Activated T-helper 1 cell treated with Interleukin-2 at 50 U/mL for 16 hours (primary cell): ENCODE measurements around the gene STX1A.
A peak's percentile ranks its signal among the peaks of the same experiment; 100 is the strongest.

Experiments used
- DNase-seq: peaks from one replicate; pipeline ENCODE4 v3.0.0-alpha.2; 2020; ENCODE audit warnings: low read depth

STX1A gene

DNA sequence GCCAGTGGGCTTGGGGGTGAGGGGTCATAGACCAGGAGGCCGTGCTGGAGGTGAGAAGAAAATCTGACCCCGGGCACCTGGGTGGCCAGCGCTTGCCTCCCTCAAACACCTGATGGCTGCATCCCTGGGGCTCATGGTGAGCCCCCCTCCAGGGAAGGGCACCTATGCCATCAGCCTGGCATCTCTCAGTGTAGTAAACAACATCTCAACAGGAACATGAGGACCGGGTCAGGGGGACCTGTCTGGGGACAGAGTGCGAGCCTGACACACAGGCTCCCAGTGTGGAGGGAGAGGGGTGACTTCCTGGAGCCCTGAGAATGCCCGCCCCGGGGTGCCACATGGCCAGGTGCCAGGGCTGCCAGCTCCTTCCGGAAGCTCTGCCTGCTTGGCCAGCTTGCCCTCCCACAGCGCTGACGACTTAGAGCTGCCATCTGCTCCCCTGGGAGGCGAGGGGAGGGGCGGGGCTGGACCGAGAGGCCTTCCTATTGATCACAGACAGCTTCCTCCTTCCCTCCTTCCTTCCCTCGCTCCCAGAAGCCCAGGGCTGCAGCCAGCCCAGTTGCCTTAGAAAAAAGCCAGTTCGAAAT lies 12.3 kb downstream of the STX1A start:
- DNase-seq, result no peak

DNA sequence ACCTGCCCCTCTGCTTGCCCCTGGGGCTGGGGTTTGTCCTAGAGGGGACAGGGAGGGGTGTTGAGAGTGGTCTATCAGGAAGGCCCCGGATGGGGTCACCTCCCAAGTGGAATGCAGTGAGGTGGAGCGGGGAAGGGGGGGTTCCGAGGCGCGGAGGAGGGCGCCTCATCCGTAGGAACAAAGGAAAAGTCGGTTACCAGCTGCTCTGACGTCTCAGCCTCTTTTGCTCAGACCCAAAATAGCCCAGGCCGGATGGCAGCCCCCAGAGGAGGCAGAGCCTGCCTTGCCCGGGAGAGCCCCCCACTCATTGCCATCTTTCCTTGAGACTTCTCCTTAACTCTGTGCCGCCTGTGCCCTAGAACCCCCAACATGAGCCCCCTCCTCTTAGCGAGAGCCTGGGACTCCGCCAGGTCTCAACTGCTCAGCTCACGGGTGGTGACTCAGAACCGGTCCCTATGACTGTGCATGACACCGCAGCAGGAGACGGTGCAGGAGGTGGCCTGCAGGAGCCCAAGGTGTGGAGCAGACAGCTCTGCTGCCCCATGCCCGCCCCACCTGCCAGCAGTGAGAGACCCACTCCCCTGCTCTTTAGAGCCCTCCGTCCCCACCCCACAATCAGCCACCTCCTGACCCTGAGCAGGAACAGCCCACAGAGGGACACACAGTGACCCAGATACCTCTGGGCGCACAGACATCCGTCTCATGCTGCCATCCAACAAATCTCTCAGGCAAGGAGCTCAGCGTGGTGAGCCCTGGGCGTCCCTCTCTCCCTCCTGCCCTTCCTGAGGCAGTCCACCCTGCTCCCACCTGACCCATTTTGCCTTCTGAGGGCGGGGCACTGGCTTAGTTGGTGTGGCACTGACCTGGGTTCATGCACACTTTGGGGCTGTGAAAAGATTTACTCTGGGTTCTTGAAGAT lies 13.1 kb downstream of the STX1A start:
- DNase-seq, result no peak

DNA sequence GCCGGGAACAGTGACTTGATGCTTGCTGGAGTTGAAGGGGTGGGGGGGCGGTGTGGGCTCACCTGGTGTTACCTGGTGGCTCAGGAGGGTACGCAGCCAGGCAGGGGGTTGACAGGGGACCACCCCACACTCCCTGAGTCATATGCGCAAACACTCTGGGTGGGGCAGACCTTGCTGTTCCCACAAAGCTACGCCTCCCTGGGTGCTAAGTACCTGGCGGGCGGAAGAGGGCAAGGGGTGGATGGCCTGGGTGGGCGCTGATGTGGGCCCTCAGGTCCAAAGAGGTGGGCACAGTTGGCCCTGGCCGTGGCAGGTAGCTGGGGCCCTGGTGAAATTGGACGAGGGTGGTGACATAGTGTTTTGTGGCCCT lies 13.9 kb downstream of the STX1A start:
- DNase-seq, result no peak

DNA sequence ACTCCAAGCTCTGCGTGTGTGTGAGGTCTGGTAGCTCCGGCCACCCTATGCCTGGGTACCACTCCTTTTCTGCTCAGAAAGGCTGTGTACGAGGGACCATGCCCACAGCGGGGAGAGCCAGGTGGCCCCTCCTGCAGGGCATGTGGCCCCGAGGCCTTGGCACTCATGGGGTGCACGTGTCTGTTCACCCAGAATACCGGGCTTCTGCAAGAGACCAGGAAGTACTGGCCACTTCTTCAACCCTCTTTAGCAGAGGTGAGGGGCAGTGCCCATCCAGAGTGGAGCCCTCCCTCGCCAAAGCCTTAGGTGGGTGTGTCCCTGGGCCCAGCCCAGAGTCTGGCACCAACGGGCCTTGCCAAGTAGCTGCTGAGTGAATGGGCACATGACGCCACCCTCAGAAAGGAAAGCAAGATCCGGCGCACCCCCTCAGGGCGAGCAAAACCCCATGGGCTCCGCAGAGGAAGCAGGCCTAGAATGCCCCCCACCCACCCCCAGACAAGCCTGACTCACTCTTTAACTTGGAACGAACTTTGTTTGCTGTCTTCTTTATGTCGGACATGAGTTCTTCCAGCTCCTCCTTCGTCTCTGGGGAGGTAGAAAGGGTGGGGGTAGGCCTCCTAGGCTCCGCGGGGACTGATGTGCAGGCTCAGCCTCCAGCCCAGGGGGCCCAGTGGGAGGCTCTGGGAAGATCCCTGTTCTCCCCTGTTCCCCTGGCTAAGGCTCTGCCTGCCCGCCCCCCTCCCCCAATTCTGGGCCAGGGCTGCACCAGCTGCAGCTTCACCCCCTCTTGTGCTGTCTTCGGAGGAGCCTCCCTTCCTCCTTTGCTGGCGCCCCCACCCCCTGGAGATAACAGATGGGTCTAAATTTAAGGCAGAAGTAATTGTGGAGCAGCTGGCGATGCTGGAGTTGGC lies 14.6 kb downstream of the STX1A start:
- no peak for DNase-seq

DNA sequence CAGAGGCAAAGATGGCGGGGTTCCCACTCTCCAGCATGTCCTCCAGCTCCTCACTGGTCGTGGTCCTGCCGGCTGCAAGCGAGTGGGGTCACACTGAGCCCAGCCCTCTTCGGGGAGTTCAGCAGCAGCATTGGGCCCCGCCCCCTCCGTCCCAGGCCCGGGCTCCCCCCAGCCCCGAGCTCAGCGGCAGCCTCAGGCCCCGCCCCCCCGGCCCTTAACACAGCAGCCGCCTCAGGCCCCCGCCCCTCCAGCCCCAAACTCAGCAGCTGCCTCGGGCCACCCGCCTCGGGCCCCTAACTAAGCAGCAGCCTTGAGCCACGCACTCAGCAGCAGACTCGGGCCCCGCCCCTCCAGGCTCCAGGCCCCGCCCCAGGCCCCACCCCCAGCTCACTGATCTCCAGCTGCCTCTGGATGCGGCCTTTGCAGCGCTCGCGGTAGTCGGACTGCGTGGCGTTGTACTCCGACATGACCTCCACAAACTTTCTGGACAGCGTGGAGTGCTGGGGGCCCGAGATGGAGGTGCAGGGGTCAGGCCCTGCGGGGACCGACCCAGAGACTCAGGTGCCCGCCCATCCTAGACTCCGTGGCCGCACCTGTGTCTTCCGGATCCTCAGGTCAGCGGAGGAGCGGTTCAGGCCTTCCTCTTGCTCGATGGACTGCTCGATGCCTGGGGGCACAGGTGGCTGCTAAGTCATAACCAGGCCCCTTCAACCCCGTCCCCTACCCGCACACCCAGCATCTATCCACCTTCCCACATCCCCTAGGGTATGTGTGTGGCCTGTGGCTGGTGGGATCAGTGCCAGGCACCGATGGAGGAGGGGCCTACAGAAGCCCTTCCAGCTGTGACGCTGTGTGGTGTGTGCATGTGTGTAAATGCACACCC lies 15.5 kb downstream of the STX1A start:
- DNase-seq, result no peak

DNA sequence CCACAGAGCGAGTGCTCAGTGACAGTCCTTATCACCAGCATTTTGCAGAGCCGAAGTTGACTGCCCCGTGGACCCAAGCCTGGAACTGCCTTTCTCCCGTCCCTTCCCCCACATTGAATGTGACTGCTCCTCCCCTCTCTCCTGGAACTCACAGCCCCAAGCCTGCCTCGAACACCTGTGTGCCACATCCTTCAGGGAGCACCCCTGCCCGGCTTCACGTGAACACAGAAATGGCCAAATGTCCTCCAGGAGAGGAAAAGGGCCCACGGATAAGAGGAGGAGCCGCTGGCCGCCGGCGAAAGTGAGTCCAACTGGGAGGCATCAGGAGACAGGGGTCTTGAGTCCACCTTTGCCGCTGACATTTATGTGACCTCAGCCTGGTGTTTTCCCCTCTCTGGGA lies 16.2 kb downstream of the STX1A start:
- no peak for DNase-seq

DNA sequence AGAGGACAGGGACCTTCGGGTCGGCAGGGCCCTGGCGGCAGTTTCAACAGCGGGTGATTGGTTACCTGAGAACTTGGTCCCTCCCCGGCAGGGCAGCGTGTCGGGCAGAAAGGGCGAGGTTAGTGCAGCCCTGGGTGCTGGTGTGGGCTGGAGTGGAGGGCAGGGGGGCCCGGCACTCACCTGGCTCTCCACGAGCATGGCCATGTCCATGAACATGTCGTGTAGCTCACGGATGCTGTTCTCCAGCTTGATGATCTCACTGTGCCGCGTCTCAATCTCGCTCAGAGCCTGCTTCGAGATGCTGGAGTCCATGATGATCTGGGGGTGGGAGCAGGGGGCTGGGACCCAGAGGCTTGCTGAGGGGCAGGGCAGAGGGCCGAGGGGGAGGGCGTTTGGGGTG lies 16.8 kb downstream of the STX1A start:
- DNase-seq, result no peak

DNA sequence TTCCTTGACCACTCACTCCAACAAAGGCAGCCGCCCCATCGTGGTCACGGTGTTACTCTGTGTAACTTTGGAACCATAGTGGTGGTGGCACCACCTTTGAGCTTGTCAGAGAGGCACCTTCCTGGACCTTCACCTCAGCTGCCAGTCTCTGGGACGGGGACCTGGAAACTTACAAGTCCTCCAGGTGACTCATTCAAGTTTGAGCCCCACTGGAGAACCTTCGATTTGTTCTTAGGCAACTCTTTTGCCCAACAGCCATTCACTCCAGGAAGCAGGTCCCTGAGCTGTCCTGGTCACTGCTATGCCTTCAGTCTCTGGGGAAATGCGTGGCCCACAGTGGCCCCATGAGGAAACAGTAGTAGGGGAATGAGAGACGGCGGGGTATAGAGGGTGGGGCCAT lies 17.2 kb downstream of the STX1A start:
- no peak for DNase-seq

DNA sequence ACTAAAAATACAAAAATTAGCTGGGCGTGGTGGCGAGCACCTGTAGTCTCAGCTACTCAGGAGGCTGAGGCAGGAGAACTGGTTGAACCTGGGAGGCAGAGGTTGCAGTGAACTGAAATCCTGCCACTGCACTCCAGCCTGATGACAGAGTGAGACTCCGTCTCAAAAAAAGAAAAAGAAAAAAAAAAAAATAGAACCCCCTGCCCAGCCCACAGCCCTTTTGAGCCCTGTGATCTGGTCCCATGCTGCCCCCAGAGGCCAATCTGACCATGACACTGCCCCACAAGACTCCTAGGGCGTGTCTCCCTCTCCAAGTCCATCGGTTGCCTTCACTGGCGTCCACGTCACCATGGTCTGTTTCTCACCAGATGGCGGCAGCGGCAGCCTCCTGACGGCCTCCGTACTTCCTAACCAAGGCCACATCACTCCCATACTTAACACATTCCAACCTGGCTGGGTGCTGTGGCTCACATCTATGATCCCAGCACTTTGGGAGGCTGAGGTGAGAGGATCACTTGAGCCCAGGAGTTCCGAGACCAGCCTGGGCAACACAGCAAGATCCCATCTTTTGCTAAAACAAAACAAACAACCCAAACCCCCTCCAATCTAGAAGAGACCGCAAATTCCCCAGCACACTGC lies 18.0 kb downstream of the STX1A start:
- no peak for DNase-seq

DNA sequence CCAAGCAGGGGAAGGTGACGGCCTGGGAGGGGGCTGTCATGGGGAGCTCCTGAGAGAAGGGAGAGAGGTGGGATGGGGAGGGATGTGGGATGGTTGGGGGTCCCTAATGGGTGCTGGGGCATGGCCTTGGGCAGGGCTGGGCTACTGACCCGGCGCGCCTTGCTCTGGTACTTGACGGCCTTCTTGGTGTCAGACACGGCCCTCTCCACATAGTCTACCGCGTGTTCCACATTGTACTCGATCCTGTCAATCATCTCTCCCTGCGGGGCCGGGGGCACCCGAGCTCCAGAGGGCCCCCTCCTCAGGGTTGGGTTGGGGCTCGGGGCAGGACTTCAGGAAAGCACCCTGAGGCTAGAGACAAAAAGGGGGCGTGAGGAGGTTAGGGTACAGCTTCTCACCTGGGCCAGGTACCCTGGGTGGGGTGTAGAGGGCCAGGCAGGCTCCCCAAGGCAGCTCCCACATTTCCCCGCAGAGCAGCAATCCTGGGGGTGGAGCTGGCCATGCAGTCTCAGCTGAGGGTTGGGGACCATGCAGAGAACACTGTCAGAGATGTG lies 18.8 kb downstream of the STX1A start:
- DNase-seq, result no peak

DNA sequence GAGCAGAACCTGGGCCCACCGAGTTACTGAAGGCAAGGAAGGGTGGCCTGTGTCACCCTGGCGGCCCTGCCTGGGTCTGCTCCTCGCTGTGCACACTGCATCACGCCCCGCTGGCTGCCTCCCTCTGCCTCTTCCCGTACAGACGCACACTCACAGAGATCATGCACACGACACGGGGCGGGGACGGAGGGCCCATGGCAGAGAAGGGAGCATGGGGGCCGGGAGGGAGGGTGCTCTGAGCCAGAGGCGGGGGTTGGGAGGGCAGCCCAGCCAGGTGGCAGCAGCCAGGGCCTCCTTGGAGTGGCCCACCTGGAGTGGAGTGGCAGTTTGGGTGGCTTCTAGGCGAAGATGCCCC lies 19.4 kb downstream of the STX1A start:
- DNase-seq, result no peak

DNA sequence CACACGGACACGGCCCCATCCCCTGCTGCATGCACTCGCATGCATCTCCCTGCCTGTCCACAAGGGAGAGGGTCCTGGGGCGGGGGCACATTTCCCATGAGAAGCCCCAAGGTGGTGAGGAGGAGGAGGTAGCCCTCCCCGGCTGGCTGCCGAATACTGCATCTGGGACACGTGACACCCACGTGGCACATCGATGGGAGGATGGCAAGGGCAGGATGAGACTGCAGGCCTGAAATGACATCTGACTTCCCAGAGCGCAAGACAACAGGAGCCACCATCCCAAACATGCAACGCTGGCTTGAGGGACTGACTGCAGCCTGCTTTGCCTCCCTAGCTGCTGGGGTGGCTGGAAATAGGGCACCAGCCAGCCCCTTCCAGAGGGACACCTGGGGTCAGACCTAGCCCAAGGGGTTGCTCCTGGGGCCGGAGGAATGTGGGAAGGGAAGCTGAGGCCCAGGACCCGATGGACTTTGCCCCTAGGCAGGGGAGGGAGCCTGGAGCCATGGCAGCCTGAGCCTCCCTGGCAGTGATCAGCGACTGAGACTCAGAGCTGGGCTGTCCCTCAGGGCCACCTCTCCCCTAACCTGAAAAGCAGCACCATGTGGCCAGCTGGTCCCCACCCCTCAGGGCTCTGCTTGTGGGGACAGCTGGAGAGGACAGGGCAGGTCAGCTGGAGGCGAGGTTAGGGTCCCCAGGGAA lies 19.9 kb downstream of the STX1A start:
- no peak for DNase-seq

DNA sequence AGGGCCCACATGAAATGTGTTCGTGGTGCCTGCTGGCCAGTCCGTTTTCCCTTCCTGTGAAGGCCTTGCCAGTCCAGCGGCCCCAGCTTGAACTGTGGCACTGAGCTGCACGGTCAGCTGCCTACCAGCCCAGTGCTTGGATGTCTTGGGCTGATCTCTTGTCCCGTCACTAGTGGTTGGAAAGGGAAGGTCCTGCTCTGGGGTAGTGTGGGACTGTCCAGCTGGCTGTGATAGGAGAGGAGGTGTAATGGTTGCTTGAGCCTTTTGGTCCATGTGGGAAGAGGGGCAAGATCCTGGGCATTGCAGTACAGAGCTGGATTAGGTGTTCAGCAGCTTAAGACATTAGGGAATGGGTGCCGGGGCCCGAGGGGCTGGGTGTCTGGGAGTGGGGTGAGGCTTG lies 21.1 kb downstream of the STX1A start:
- no peak for DNase-seq

DNA sequence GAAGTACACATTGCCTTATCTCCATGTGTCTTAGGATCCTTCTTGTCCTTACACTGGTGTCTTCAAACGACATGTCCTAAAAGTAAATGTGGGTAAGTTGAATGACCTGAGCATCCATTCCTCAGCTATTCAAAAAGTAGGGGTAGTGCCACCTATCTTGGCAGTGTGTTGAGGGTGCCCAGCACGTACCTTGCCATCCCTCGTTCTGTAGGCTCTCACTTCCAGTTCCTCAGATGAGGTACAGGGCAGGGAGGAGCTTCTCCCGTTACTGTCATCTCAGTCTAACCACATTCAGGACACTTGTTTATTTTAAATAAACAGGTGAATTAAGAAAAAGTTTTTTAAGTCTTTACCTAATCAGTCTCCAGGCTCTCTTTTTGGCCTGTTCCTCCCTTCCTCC lies 23.1 kb downstream of the STX1A start:
- no peak for DNase-seq

DNA sequence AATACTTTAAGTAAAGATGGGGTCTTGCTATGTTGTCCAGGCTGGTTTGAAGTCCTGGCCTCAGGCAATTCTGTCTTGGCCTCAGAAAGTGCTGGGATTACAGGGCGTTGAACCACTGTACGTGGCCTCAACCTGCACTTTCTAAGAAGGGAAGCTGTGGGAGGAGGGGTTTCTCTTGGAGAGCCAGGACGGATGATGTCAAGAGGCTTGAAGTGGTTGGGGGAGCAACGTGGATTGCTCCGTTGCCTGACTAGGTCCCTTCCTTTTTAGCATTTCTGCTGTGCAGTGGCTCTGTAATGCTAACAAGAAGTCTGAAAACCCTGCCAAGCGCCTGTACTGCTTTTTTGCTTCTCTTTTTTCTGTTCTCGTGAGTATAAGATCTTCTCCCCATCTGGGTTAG lies 28.8 kb downstream of the STX1A start:
- no peak for DNase-seq

DNA sequence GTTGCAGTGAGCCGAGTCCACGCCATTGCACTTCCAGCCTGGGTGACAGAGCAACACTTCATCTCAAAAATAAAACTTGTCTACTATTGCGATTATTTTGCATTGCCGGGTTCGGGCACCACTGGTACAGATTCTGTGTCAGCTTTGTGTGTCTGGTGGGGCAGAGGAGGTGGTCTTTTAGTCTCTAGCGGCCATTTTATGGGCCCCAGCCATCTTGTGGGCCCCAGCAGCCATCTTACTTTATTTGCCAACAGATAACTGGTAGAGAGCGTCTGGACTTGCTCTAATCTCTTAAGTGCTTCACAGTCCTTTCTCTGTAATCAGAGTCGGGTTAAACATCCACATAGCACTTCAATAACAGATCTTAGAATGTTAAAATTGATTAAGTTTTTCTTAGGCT lies 31.2 kb downstream of the STX1A start:
- no peak for DNase-seq

DNA sequence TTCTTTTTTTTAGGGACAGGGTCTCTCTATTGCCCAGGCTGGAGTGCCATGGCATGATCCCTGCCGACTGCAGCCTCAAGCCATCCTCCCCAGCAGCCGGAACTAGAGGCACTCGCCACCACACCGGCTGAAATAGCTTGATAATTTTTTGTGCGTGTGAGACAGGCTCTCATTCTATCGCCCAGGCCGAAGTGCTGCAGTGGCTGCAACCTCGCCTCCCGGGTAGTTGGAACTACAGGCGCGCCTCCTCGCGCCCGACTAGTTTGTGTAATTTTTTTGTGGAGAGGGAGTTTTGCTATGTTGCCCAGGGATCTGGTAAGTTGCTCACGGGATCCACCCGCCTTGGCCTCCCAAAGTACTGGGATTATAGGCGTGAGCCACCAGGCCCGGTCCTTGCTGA lies 34.2 kb downstream of the STX1A start:
- no peak for DNase-seq

DNA sequence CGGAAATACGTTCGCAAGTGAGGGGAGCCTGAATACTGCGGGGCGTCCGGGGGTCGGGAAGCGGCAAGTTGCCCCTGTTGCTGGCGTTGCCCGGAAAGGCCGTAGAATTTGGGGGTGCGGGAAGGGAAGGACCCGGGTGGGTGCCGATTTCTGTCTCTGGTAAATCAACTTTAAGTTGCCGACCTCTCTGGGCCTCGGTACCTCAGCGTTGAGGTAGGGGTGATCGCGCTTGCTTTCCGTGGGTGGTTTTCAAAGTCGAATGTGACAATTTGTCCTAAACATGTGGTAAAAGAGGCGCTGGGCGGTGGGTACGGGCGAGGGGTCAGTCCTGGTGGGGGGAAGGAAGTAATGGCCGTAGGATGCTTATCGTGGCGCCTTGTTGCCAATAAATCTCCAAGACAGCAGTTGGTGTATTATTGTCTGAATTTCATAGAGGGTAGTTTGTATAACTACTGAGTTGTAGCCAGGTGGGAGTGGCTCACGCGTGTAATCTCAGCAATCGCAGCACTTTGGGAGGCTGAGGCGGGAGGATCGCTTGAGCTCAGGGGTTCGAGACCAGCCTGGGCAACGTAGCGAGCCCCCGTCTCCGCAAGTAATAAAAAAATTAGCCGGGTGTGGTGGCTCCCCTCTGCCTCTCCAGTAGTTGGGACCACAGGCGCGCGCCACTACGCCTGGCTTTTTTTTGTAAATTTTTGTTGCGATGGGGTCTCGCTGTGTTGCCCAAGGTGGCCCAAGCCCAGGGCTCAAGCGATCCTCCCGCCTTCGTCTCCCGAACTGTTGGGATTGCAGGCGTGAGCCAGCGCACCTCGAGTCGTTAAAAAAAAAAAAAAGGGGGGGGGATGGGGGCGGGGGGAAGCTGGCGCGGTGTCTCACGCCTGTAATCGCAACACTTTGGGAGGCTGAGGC lies 35.4 kb downstream of the STX1A start:
- no peak for DNase-seq

DNA sequence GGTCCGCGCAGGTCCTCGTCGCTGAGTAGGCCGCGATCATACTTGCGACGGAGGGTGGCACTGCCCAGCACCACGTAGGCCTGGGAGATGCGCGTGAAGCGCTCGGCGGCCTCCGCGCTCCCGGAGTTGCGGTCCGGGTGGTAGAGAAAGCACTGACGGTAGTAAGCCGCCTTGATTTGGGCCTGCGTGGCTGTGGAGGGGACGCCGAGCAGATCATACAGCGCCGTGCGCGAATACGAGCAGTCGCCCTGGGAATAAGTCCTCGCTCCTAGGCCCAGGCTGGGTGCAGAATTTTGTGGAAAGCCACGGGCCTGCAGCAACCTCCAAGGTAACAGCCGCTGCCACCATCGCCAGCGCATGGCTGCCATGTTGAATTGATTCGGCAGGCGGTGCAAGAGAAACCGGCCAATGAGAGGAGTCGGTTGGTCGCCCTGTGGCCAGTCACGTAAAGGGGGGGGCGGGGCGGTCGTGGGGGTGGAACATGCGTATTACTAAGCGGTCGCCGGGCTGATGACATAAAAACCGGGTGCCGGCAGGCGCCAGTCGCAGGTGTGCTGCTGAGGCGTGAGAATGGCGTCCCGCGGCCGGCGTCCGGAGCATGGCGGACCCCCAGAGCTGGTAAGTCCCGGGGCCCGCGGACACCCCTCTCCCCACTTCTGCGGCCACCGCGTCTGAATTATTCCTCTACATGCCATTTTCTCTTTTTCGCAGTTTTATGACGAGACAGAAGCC lies 36.2 kb downstream of the STX1A start, which contains the start of the genes BUD23 and DNAJC30:
Gene BUD23 (plus strand): TSS at position 542 of the 732 bp plus-strand sequence. CDS start 29 bp downstream, at position 571.
Gene DNAJC30 (minus strand): TSS at position 398 of the 732 bp plus-strand sequence. CDS start 30 bp downstream, at position 368.
- peak; percentile 91 for DNase-seq
